ENCODE results near the gene RXRB. TPM values are rescaled to one million over a fixed set of nuclear protein-coding genes. Genes with fewer than 3 reads are reported as not detected.
A peak's percentile ranks its signal among the peaks of the same experiment; 100 is the strongest.

Gene RXRB
- total and polyA plus RNA-seq, 2 of the 13 experiments (the other 11 are each of a cell fraction or from before 2014, with no cell fraction given), result 26.7 to 55.7 TPM

GRCh38 chr6:33189625-33190448, 10.6 kb downstream of the RXRB start:
- no peak for FAIRE-seq
- Histone ChIP-seq H4K20me1 (ENCODE audit: insufficient read depth, low read length) (no peaks in the 10 kb centered on the region), H3K36me3 (replicated peaks in 1 of 2; ENCODE audit: control insufficient read depth in 1 of 2, insufficient read depth in 2 of 2, low read length in 2 of 2) (peaks cover 4 to 9% of the 10 kb centered on the region in 2 experiments), H3K4me1 (ENCODE audit: insufficient read depth, low read length) (peaks cover 28% of the 10 kb centered on the region), H3K27ac (ENCODE audit: extremely low read length, insufficient read depth, low read length) (no peak overlapping the region), H3K4me3 (replicated peaks in 1 of 3; ENCODE audit: insufficient read depth in 1 of 3, low read depth in 2 of 3, low read length in 3 of 3) (no peak overlapping the region), H3K27me3 (ENCODE audit: control insufficient read depth in 1 of 2, insufficient read depth in 2 of 2, low read length in 2 of 2) (peaks cover 0 to 15% of the 10 kb centered on the region in 2 experiments; a peak in 2 of 5 replicates), H3K9me3 (ENCODE audit: low read length) (no peaks in the 10 kb centered on the region), H3K79me2 (ENCODE audit: insufficient read depth, low read length) (no peaks in the 10 kb centered on the region), H3K9ac (ENCODE audit: insufficient read depth, low read depth, low read length) (no peak overlapping the region), H3K4me2 (ENCODE audit: low read depth, low read length) (peak overlapping the region; percentile 66), H2AFZ (ENCODE audit: low read length) (no peak overlapping the region)
- BruUV-seq (replicated peaks), result no TSS peak
- ChIA-PET POLR2A (interaction anchor here (0.9 to 2.5 kb wide), 5 partner anchors 9 to 218 kb away, joined by 3 to 20 read pairs (median 7); partner anchors contain the start of genes HSD17B8 and RING1), CTCF (ENCODE audit: low intra/inter-chr PET ratio, low total read pairs) (no interaction called here)
- in situ Hi-C loops (cut with HindIII; ENCODE audit: extremely low pct_ligation_motif_present, low pct_unique_long_range_greater_than_20kb) (no loop called here), intact Hi-C loops (cut with micrococcal nuclease; ENCODE audit: unreplicated experiment) (no loop called here)
- no peak for ATAC-seq
- WGBS (ENCODE audit: low lambda C conversion rate), result 27% methylated on average over 7 of the region's 7 CpGs
- TF ChIP-seq, protein P1, sequence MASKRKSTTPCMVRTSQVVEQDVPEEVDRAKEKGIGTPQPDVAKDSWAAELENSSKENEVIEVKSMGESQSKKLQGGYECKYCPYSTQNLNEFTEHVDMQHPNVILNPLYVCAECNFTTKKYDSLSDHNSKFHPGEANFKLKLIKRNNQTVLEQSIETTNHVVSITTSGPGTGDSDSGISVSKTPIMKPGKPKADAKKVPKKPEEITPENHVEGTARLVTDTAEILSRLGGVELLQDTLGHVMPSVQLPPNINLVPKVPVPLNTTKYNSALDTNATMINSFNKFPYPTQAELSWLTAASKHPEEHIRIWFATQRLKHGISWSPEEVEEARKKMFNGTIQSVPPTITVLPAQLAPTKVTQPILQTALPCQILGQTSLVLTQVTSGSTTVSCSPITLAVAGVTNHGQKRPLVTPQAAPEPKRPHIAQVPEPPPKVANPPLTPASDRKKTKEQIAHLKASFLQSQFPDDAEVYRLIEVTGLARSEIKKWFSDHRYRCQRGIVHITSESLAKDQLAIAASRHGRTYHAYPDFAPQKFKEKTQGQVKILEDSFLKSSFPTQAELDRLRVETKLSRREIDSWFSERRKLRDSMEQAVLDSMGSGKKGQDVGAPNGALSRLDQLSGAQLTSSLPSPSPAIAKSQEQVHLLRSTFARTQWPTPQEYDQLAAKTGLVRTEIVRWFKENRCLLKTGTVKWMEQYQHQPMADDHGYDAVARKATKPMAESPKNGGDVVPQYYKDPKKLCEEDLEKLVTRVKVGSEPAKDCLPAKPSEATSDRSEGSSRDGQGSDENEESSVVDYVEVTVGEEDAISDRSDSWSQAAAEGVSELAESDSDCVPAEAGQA (IDR thresholded peaks at IDR 0.05; ENCODE audit: low read depth), result no peak
- TF ChIP-seq, protein P1 (CRISPR knock-in tag; IDR thresholded peaks at IDR 0.05; ENCODE audit: borderline replicate concordance), result no peak
- TF ChIP-seq NONO (IDR thresholded peaks at IDR 0.05) (0 out of 2 replicates have a peak, but pooled peaks have one; percentile 71), NONO (CRISPR knock-in tag; conservative IDR thresholded peaks at IDR 0.05) (no peak), ZNF121 (CRISPR knock-in tag; IDR thresholded peaks at IDR 0.05) (peak; percentile 38)
- TF ChIP-seq, protein P2, sequence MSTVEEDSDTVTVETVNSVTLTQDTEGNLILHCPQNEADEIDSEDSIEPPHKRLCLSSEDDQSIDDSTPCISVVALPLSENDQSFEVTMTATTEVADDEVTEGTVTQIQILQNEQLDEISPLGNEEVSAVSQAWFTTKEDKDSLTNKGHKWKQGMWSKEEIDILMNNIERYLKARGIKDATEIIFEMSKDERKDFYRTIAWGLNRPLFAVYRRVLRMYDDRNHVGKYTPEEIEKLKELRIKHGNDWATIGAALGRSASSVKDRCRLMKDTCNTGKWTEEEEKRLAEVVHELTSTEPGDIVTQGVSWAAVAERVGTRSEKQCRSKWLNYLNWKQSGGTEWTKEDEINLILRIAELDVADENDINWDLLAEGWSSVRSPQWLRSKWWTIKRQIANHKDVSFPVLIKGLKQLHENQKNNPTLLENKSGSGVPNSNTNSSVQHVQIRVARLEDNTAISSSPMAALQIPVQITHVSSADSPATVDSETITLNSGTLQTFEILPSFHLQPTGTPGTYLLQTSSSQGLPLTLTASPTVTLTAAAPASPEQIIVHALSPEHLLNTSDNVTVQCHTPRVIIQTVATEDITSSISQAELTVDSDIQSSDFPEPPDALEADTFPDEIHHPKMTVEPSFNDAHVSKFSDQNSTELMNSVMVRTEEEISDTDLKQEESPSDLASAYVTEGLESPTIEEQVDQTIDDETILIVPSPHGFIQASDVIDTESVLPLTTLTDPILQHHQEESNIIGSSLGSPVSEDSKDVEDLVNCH (CRISPR knock-in tag; IDR thresholded peaks at IDR 0.05), result no peak
- DNase-seq (ENCODE audit: low spot score), result no peak
